ENCODE measurements around the gene SENP1.

GRCh38 chr12:48104531-48104930 is 1.3 kb downstream of the SENP1 start:
- no peak for TF ChIP-seq POLR2A (IDR thresholded peaks at IDR 0.05)
- TF ChIP-seq CTCF (IDR thresholded peaks at IDR 0.05), result no peak
